ENCODE results near the gene MEIS2.

Gene MEIS2

GRCh38 chr15:36901012-36901411 is 199.3 kb downstream of the MEIS2 start:
- DNase-seq (ENCODE audit: low spot score) (no peak), FAIRE-seq (no peak)

GRCh38 chr15:36899696-36900095 is 200.7 kb downstream of the MEIS2 start:
- DNase-seq (ENCODE audit: low spot score) (no peak), FAIRE-seq (no peak)

- DNase-seq (ENCODE audit: low spot score), result no peak
- no peak for FAIRE-seq
Measured at GRCh38 chr15:36898536-36899126, 201.7 kb downstream of the MEIS2 start.

- FAIRE-seq, result no peak
Measured at GRCh38 chr15:36897834-36898233, 202.5 kb downstream of the MEIS2 start.

GRCh38 chr15:36896949-36897348 is 203.4 kb downstream of the MEIS2 start:
- DNase-seq (ENCODE audit: low spot score), result no peak
- no peak for FAIRE-seq

More at GRCh38 chr15:36897834-36898233, 202.5 kb downstream of the MEIS2 start:
- no peak for DNase-seq (ENCODE audit: low spot score)

GRCh38 chr15:36894075-36894474 is 206.3 kb downstream of the MEIS2 start:
- FAIRE-seq, result no peak
- DNase-seq (ENCODE audit: low spot score), result no peak

GRCh38 chr15:36893276-36893675 is 207.1 kb downstream of the MEIS2 start:
- no peak for FAIRE-seq
- DNase-seq (ENCODE audit: low spot score), result no peak

- FAIRE-seq (no peak), DNase-seq (ENCODE audit: low spot score) (no peak)
Measured at GRCh38 chr15:36888011-36888992, 212.0 kb downstream of the MEIS2 start.

- DNase-seq (ENCODE audit: low spot score), result peak; percentile 25
- no peak for FAIRE-seq
Measured at GRCh38 chr15:36887214-36887961, 213.0 kb downstream of the MEIS2 start.

- DNase-seq (ENCODE audit: low spot score), result no peak
- no peak for FAIRE-seq
Measured at GRCh38 chr15:36886701-36887100, 213.6 kb downstream of the MEIS2 start.

- FAIRE-seq (no peak), DNase-seq (ENCODE audit: low spot score) (no peak)
Measured at GRCh38 chr15:36886191-36886590, 214.2 kb downstream of the MEIS2 start.

- no peak for DNase-seq (ENCODE audit: low spot score)
- FAIRE-seq, result no peak
Measured at GRCh38 chr15:36885771-36886170, 214.6 kb downstream of the MEIS2 start.

- FAIRE-seq, result no peak
Measured at GRCh38 chr15:36884936-36885635, 215.3 kb downstream of the MEIS2 start.

GRCh38 chr15:36884518-36884875 is 215.9 kb downstream of the MEIS2 start:
- no peak for FAIRE-seq
- no peak for DNase-seq (ENCODE audit: low spot score)

More at GRCh38 chr15:36884936-36885635, 215.3 kb downstream of the MEIS2 start:
- DNase-seq (ENCODE audit: low spot score), result no peak

GRCh38 chr15:36883713-36884517 is 216.4 kb downstream of the MEIS2 start:
- no peak for FAIRE-seq
- peak; percentile 81 for DNase-seq (ENCODE audit: low spot score)

- FAIRE-seq, result no peak
- DNase-seq (ENCODE audit: low spot score), result no peak
Measured at GRCh38 chr15:36882487-36883131, 217.7 kb downstream of the MEIS2 start.

- DNase-seq (ENCODE audit: low spot score), result no peak
- FAIRE-seq, result no peak
Measured at GRCh38 chr15:36882056-36882455, 218.3 kb downstream of the MEIS2 start.

GRCh38 chr15:36881516-36881915 is 218.8 kb downstream of the MEIS2 start:
- DNase-seq (ENCODE audit: low spot score) (no peak), FAIRE-seq (no peak)

GRCh38 chr15:36880913-36881460 is 219.4 kb downstream of the MEIS2 start:
- DNase-seq (ENCODE audit: low spot score), result no peak
- FAIRE-seq, result no peak
